GM19467 (cell line): ENCODE data around the gene RRAD.
"Not testable (repeated sequence)": the region's sequence is repeated elsewhere in the genome, so short reads cannot be mapped to it uniquely, and the experiment has no call there.

Source experiments
- ATAC-seq: cut with Tn5 transposase; IDR thresholded peaks from one replicate; pipeline ENCODE4 v1.9.1; 2021; ENCODE audit warnings: mild to moderate bottlenecking, moderate library complexity; ENCODE audit not compliant: unreplicated experiment

Gene RRAD

DNA sequence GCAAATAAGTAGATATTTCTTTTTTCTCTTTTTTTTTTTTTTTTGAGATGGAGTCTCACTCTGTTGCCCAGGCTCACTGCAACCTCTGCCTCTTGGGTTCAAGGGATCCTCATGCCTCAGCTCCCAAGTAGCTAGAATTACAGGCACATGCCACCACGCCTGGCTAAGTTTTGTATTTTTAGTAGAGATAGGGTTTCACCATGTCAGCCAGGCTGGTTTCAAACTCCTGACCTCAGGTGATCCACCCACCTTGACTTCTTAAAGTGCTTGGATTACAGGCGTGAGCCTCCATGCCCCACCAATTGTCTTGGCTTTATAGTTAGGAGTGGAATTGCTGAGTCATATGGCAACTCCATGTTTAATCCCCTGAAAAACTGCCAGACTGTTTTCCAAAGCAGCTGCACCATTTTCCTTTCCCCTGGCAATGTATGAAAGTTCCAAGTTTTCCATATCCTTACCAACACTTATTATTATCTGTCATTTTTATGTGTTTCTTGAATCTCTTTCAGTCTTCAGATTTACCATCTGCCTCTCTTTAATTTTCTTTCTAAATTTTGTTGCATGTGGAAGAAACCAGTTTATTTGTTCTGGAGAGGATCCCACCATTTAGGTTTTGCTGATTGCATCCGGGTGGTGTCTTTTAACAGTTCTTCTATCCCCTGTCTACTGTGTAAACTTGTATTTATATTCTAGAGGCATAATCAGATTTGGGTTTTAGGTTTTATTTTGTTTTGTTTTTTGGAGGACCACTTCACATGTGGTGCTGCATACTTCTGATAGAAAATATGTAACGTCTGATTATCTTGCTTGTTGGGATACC is 25.8 kb upstream of the RRAD start:
- no peak for ATAC-seq

DNA sequence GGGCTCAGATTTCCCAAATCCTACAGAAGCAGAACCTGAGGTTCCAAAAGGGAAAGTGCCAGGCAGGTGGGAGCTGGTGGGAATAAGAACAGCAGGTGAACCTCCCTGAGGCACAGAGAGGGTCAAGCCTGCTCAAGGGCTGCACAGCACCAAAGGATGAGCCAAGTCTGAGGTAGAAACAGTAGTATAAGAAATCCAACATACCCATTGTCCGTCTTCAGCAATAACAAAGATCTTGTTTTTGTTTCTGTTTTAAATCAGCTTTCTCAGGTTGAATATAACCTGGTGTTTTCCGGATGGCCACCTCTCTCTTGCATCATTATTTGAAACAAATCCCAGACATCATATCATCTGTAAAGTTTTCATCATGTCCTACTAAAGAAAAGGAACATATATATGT is 25.1 kb upstream of the RRAD start:
- no peak for ATAC-seq

DNA sequence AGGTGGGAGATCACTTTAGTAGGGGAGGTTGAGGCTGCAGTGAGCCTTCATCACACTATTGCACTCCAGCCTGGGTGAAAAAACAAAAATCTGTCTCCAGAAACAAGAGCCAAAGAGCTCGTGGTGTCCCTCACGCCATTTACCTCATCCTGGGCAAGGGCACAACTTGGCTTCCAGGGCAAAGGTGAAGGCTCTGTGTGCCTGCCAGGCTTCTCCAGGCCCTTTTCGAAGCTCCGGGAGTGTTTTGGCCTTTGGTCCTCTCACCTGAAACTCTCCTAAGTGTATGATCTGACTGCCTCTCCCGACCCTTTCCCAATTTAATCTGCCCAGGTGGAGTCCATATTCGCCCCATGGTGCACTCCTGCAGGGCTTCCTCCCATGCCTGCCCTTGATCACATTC is 24.1 kb upstream of the RRAD start:
- ATAC-seq, result no peak

DNA sequence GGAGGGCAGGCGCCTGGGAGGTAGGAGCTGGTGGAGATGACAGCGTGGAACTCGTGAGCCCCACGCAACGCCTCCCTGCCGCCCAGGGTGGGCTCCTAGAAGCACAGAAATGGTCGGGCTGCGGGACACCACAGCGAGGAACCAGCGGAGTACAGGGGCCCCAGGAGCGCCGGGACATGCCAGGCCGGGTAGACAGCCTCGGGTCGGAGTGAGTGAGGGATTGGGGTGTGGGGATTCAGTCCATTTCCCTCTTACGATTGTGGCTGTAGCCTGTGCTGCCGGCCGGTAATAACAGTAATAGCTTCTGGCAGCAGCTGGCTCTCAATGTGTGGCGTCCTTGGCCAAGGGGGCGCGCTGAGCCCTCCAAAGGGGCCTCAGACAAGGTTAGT is 23.5 kb upstream of the RRAD start:
- no peak for ATAC-seq

DNA sequence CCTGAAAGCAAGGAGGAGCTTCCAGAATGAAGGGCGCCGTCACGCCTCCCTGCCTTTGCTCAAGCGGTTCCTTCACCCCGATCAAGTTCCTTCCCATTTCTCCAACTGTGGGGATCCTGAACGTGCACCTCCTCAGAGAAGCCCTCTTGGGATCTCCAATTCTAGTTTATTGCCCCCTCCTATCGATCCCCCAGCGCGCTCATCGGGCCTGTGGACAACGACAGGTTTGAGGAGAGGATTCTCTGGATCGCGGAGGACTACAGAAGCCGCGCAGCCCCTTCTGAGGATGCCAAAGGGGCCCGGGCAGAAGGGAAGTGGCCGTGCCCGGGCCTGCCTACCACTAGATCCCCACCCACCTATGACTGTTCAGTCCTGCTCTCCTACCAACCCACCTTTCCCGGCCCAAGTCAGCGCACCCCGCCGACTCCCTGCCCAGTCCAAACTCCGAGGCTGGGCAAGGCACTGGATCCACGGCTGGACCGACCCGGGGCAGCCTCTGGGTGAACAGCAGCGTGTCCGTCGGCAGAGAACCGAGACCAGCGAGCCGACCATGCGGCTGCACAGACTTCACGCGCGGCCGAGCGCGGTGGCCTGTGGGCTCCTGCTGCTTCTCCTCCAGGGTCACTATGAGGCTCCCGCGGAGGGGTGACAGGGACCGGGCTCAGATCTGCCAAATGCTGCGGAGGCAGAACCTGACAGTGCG is 22.9 kb upstream of the RRAD start:
- ATAC-seq, result no peak

DNA sequence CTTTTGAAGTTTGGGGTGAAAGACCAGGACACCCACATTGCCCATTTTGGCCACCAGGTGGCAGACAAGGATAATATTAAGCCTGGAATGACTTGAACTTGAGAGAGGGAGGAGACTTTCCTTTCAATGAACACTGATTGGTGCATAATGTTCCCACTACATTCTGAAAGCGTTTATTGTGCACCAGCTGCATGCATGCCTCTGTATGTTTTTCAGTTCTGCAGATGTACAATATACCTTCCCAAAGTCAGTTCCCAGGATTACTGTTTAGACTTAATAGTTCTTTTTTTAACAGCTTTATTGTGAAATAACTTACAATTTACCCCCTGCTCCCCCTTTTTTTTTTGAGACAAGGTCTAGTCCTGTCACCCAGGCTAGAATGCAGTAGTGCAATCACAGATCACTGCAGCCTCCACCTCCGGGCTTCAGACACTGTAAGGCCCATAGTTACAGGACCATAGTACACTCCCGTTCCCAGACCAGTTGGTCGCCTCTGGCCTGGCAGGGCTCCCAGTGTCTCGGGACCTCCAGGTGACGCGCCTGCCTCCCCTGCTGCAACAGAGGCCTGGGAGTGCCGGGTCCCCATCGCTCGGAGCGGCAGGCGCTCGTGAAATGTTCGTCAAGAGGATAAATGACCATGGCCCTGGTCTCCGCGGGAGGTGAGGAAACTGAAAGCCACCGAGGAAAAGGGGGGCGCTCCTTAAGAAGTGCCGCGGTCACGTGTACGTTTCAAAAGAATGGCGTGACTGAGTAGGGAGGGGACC is 22.1 kb upstream of the RRAD start:
- ATAC-seq, result no peak

DNA sequence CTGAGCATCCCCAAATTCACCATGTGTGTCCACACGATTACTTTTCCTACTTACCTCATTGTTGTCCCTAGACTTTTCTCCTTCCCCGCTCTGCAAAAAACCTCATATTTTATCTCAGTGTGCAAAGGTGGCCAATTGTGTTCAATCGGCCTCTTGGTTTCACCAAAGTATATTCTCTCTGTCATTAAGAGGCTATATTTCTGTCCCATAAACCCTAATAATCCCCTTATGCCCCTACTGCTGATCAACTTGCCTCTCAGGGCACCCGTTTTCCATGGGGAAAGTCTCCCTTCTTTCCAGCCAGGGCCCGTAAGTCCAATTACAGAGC is 21.6 kb upstream of the RRAD start:
- no peak for ATAC-seq

DNA sequence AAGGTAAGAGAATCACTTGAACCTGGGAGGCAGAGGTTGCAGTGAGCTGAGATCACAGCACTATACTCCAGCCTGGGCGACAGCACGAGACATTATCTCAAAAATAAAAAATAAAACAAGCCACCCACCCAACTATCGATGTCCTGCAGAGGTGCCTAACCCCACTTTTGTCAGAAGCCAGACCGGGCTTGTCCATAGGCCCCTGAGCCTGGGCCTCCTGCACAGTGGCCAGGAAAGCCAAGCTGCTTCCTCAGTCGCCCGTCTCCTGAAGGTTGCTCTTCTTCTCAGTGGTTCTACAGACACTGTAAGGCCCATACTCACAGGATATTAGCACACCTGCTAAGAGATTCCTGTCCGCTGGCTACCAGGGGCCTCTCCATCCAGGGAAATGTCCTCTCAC is 21.2 kb upstream of the RRAD start:
- ATAC-seq, result no peak

DNA sequence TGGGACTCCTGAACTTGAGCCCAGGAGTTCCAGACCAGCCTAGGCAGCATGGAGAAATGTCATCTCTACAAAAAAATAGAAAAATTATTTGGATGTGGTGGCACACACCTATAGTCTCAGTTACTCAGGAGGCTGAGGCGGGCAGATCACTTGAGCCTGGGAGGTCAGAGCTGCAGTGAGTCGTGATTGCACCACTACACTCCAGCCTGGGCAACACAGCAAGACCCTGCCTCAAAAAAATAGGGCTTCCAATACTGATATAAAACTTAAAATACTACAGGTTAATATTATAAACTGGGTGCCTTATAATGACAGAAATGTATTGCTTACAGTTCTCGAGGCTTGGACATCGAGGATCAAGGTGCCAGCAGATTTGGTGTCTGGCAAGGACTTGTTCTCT is 20.6 kb upstream of the RRAD start:
- no peak for ATAC-seq

DNA sequence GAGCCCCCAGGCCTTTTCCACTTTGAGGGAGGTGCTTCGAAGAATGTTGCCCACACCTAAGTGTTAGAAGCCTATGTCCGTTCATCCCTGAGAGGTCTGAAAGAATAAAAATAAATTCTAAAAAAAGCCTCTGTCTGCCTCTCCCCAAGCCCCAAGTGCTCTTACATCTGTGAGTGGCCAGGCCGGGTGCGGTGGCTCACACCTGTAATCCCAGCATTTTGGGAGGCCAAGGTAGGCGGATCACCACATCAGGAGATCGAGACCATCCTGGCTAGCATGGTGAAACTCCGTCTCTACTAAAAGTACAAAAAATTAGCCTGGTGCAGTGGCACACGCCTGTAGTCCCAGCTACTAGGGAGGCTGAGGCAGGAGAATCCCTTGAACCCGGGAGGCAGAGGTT is 19.6 kb upstream of the RRAD start:
- ATAC-seq, result not testable (repeated sequence)

DNA sequence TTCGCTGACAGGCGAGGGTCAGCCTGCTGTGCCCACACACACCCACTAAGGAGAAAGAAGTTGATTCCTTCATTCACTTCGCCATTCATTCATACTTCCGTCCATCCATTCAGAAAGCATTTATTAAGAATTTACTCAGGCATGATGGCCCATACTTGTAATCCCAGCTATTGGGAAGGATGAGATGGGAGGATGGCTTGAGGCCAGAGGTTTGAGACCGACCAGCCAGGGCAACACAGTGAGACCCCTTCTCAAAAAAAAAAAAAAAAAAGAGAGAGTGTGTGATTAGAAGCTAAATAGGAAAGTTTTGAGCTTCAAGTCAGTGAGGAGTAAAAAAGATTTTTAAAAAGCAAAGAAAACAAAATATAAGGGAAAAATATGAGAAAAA is 18.7 kb upstream of the RRAD start:
- no peak for ATAC-seq

DNA sequence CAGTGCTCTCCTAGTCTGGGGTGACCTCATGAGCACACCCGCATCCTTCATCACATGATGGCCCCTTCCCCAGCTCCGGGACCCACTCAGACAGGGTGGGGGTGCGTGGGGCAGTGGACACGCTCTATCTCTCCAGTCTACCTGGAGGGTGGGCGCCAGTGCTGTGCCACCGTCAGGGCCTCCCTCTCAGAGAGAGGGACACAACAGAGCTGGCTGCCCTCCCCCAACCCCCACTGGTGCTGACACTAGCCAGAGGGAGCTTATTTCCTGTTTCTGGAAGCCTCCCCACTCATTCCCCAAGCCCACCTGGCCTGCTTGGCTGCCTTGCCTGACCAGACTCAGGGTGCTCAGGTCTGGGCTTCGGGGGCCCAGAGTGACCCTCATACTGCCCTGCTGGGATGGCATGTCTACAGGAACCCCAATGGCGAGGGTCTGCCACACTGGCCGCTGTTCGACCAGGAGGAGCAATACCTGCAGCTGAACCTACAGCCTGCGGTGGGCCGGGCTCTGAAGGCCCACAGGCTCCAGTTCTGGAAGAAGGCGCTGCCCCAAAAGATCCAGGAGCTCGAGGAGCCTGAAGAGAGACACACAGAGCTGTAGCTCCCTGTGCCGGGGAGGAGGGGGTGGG is 18.2 kb upstream of the RRAD start:
- ATAC-seq, result no peak

DNA sequence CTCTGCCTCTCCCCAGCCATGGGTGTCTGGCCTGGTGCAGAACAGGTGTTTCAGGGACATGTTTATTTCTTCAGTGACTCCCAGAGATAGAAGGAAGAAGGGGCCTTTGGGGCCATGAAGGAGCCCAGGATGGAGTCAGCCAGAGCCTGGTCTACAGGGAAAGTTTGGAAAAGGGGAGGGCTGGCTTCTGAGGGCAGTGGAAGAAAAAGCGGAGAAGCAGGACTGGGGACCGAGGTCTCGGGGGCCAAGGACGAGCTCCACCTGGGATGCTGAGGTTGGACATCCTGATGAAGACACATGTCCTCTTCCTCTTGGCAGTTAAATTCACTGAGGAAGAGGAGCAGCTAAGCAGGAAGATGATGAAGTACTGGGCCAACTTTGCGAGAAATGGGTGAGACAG is 17.6 kb upstream of the RRAD start:
- ATAC-seq, result no peak

DNA sequence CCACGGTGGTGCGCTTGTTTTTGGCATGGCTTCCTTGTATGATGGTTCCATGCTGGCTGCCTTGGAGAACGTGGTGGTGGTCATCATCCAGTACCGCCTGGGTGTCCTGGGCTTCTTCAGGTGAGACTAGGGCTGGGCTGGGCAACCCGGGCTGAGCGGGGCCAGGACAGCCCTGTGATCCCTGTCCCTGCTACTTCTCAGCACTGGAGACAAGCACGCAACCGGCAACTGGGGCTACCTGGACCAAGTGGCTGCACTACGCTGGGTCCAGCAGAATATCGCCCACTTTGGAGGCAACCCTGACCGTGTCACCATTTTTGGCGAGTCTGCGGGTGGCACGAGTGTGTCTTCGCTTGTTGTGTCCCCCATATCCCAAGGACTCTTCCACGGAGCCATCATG is 14.9 kb upstream of the RRAD start:
- no peak for ATAC-seq

DNA sequence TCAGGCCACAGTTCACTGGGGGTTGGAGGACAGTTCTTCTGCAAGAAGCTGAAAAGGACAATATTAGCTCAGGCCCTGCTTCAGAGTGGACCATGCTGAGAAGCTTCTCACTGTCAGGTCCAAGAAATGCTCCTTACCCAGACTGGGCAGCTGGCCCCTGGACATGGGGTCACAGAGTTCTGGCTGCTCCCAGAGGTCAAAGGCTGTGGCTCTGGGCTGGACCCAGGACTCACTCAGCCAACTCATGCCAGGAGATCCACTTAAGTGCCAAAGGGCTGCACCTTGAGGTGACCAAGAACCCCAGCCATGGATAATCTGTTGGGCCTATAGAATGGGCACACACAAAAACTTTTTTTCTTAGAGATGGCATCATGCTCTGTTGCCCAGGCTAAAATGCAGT is 14.0 kb upstream of the RRAD start:
- no peak for ATAC-seq

DNA sequence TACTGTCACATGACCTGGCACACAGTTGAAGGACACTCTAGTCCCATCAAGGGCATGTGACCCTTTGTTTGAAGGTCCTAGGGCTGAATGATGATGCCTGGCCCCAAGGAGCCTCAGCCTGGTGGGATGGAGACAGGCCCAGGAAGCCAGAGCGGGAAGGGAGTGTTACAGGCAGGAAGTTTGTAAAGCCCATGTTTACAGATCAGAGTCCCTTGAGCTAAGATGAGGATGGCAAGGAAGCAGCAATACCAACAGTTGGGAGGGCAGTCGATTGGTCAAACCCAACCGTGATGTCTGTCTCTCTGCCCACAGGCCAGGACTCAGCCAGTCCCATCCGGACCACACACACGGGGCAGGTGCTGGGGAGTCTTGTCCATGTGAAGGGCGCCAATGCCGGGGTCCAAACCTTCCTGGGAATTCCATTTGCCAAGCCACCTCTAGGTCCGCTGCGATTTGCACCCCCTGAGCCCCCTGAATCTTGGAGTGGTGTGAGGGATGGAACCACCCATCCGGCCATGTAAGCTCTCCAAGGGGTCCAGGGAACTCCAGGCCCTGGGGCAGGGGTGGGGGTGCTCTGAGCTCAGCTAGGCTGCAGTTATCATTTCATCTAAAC is 12.5 kb upstream of the RRAD start:
- no peak for ATAC-seq

DNA sequence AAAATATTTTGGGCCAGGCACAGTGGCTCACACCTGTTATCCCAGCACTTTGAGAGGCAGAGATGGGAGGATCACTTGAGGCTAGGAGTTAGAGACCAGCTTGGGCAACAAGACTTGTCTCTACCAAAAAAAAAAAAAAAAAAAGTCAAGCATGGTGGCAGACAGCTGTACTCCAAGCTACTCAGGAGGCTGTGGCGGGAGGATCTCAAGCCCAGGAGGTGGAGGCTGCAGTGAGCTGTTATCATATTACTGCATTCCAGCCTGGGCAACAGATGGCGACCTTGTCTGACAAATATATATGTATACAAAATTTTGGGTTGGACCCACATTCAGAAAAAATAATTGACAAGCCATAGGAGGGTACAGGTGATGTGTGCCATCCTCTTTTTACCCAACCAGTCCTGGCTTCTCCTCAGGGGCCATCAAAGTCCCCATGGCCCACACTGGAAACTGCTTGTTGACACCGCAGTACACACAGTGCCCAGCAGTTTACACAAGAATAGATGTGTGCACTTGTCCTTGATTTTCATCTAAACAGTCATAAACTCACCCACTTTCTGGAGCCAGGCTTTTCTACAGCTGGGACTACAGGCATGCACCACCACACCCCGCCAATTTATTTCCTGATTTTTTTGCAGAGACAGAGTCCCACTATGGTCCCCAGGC is 11.7 kb upstream of the RRAD start:
- no peak for ATAC-seq

DNA sequence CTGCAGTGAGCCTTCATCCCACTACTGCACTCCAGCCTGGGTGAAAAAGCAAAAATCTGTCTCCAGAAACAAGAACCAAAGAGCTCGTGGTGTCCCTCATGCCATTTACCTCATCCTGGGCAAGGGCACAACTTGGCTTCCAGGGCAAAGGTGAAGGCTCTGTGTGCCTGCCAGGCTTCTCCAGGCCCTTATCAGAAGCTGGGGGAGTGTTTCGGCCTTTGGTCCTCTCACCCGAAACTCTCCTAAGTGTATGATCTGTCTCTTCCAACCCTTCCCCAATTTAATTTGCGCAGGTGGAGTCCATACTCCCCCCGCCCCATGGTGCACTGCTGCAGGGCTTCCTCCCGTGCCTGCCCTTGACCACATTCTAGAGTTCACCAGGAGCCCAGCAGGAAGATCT is 11.1 kb upstream of the RRAD start:
- no peak for ATAC-seq

DNA sequence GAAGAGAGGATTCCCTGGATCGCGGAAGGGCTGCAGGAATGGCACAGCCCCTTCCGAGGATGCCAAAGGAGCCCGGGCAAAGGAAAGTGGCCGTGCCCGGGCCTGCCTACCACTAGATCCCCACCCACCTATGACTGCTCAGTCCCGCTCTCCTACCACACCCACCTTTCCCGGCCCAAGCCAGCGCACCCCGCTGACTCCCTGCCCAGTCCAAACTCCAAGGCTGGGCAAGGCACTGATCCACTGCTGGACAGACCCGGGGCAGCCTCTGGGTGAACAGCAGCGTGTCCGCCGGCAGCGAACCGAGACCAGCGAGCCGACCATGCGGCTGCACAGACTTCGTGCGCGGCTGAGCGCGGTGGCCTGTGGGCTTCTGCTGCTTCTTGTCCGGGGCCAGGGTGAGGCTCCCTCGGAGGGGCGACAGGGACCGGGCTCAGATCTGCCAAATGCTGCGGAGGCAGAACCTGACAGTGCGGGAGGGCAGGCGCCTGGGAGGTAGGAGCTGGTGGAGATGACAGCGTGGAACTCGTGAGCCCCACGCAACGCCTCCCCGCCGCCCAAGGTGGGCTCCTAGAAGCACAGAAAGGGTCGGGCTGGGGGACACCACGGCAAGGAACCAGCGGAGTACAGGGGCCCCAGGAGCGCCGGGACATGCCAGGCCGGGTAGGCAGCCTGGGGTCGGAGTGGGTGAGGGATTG is 10.1 kb upstream of the RRAD start, which contains the start of gene CES2:
Gene CES2 (plus strand): TSS at position 203 of the 698 bp plus-strand sequence. CDS start 120 bp downstream, at position 323.
- no peak for ATAC-seq

DNA sequence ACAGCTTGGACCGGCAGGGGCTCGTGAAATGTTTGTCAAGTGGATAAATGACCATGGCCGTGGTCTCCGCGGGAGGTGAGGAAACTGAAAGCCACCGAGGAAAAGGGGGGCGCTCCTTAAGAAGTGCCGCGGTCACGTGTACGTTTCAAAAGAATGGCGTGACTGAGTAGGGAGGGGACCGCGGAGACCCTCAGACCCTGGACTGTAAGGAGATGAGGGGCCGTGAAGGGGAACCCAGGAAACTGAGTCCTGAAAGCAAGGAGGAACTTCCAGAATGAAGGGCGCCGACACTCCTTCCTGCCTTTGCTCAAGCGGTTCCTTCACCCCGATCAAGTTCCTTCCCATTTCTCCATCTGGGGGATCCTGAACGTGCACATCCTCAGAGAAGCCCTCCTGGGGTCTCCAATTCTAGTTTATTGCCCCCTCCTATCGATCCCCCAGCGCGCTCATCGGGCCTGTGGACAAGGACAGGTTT is 9.5 kb upstream of the RRAD start:
- ATAC-seq, result not testable (repeated sequence)
